Measurements from ENCODE around the gene ZAR1.

GRCh38 chr4:48493452-48494100, 3.5 kb downstream of the ZAR1 start:
- TF ChIP-seq EZH2 (IDR thresholded peaks at IDR 0.05; ENCODE audit: borderline replicate concordance, insufficient read depth, low read depth, low read length, poor library complexity, severe bottlenecking) (no peak), CTCF (IDR thresholded peaks at IDR 0.05) (no peak)

All from B cell (primary cell).